ENCODE measurements around the gene SLC39A11. TPM values are rescaled to one million over a fixed set of nuclear protein-coding genes. Genes with fewer than 3 reads are reported as not detected.

SLC39A11 gene
- total RNA-seq, 2 experiments from 2014 or later, result 25.6 to 51.5 TPM

DNA sequence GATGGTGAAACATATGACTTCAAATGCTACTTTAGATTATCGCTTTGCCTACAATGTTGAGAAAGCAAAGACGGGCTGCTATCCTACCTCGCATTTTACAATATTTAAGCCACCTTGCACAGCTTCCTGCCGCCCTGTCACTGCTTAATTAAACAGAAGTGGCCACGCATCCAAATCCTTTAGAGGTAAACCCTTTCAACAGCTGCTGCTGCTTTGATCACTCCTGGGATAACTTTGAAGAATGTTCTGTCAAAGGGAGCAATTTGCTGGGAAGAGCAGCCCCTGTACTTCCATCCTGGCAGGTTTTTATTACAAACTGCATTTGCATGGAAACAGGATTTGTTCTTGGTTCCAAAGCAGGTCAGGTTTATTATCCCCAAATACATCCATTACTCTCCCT lies 48.1 kb upstream of the SLC39A11 start:
- H3K9me3 ChIP-seq (ENCODE audit: low read length), result no peaks in the 10 kb centered on the region
- H3K36me3 ChIP-seq (ENCODE audit: insufficient read depth, low read length), result no peaks in the 10 kb centered on the region
- no peak overlapping the region for H3K27ac ChIP-seq (ENCODE audit: low read depth, low read length, poor library complexity, severe bottlenecking)
- BruUV-seq (replicated peaks), result no TSS peak
- H3K4me3 ChIP-seq (ENCODE audit: low read depth, low read length, poor library complexity, severe bottlenecking), result no peak overlapping the region
- intact Hi-C loops (cut with micrococcal nuclease; ENCODE audit: unreplicated experiment), result no loop called here
- H3K4me1 ChIP-seq (ENCODE audit: insufficient read depth, low read length, poor library complexity, severe bottlenecking), result no peaks in the 10 kb centered on the region
- no peak overlapping the region for H2AFZ ChIP-seq (ENCODE audit: low read length)
- H3K4me2 ChIP-seq (ENCODE audit: low read length), result no peak overlapping the region
- DNase-seq (ENCODE audit: low spot score), result no peak
- H3K79me2 ChIP-seq (ENCODE audit: insufficient read depth, low read depth, low read length), result no peaks in the 10 kb centered on the region
- ChIA-PET POLR2A (no interaction called here), CTCF (ENCODE audit: unreplicated experiment) (no interaction called here)
- TF ChIP-seq EZH2phosphoT487 (IDR thresholded peaks at IDR 0.05; ENCODE audit: borderline replicate concordance, low read depth, low read length), result no peak
- TF ChIP-seq, protein P1, sequence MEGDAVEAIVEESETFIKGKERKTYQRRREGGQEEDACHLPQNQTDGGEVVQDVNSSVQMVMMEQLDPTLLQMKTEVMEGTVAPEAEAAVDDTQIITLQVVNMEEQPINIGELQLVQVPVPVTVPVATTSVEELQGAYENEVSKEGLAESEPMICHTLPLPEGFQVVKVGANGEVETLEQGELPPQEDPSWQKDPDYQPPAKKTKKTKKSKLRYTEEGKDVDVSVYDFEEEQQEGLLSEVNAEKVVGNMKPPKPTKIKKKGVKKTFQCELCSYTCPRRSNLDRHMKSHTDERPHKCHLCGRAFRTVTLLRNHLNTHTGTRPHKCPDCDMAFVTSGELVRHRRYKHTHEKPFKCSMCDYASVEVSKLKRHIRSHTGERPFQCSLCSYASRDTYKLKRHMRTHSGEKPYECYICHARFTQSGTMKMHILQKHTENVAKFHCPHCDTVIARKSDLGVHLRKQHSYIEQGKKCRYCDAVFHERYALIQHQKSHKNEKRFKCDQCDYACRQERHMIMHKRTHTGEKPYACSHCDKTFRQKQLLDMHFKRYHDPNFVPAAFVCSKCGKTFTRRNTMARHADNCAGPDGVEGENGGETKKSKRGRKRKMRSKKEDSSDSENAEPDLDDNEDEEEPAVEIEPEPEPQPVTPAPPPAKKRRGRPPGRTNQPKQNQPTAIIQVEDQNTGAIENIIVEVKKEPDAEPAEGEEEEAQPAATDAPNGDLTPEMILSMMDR (conservative IDR thresholded peaks at IDR 0.05; ENCODE audit: low read length), result no peak
- H4K20me1 ChIP-seq (ENCODE audit: insufficient read depth, low read length), result no peaks in the 10 kb centered on the region
- H3K9me2 ChIP-seq (ENCODE audit: insufficient read depth, low read length), result no peaks in the 10 kb centered on the region

DNA sequence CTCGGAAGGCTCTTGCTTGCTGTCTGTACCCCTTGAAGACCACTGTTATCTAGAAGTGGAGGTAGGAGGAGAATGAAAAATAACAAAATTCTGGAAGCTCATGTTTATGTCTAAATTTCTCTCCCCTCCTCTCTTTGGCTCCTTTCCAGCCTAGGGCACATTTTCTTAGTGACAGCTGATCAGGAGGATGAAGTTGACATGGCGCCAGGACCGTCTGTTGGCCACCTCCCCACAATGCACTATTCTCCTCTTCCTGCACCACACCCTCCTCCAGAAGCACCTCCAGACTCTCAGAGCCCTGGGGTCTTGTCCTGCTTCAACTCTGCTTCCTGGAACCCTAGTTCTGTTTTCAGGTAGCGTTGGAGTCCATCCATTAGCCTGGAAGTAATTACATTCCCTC lies 46.8 kb upstream of the SLC39A11 start:
- intact Hi-C loops (cut with micrococcal nuclease; ENCODE audit: unreplicated experiment), result no loop called here
- CTCF ChIA-PET (ENCODE audit: unreplicated experiment), result no interaction called here
- no peaks in the 10 kb centered on the region for H3K9me2 ChIP-seq (ENCODE audit: insufficient read depth, low read length)
- peaks cover 7% of the 10 kb centered on the region; the same call in 1 of the 2 replicates for H3K9me3 ChIP-seq (ENCODE audit: low read length)
- POLR2A ChIA-PET, result interaction anchor here (1.3 kb wide), 1 partner anchor 25 kb away, joined by 3 read pairs; no protein-coding TSS in a partner anchor
- H2AFZ ChIP-seq (ENCODE audit: low read length), result no peak overlapping the region
- TF ChIP-seq, protein P1 (conservative IDR thresholded peaks at IDR 0.05; ENCODE audit: low read length), result no peak
- TF ChIP-seq EZH2phosphoT487 (IDR thresholded peaks at IDR 0.05; ENCODE audit: borderline replicate concordance, low read depth, low read length), result no peak
- no peak for DNase-seq (ENCODE audit: low spot score)
- no peaks in the 10 kb centered on the region for H4K20me1 ChIP-seq (ENCODE audit: insufficient read depth, low read length)
- no peaks in the 10 kb centered on the region for H3K36me3 ChIP-seq (ENCODE audit: insufficient read depth, low read length)
- no peak overlapping the region for H3K4me3 ChIP-seq (ENCODE audit: low read depth, low read length, poor library complexity, severe bottlenecking)
- no peak overlapping the region for H3K4me2 ChIP-seq (ENCODE audit: low read length)
- no peaks in the 10 kb centered on the region for H3K79me2 ChIP-seq (ENCODE audit: insufficient read depth, low read depth, low read length)
- BruUV-seq (replicated peaks), result no TSS peak
- H3K4me1 ChIP-seq (ENCODE audit: insufficient read depth, low read length, poor library complexity, severe bottlenecking), result no peaks in the 10 kb centered on the region
- H3K27ac ChIP-seq (ENCODE audit: low read depth, low read length, poor library complexity, severe bottlenecking), result no peak overlapping the region

DNA sequence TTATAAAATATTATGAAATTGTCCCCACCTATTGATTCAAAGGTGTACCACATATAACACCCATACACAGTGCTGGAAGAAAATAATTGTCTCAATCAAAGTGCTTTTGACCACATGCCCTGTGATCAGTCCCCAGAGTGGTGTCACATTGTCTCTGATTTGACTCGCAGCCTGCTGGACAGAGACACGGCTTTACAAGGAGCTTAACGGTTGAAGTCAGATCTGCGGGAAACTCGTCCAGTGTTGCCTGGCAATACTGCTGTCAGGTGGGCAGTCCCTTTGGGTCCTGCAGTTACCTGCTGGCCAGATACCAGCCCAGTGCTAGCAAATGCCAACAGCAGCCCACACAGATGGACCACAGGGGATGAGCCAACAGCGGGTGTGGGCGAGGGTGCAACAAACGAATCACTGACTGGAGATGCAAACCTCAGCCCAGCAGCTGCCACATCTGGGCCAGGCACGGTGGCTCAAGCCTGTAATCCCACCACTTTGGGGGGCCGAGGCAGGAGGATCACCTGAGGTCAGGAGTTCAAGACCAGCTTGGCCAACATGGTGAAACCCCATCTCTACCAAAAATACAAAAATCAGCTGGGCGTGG lies 46.2 kb upstream of the SLC39A11 start:
- ChIA-PET POLR2A (interaction anchor here (1.3 kb wide), 1 partner anchor 25 kb away, joined by 3 read pairs; no protein-coding TSS in a partner anchor), CTCF (ENCODE audit: unreplicated experiment) (no interaction called here)
- H3K9me2 ChIP-seq (ENCODE audit: insufficient read depth, low read length), result no peaks in the 10 kb centered on the region
- TF ChIP-seq, protein P1 (conservative IDR thresholded peaks at IDR 0.05; ENCODE audit: low read length), result no peak
- TF ChIP-seq EZH2phosphoT487 (IDR thresholded peaks at IDR 0.05; ENCODE audit: borderline replicate concordance, low read depth, low read length), result no peak
- no peaks in the 10 kb centered on the region for H3K79me2 ChIP-seq (ENCODE audit: insufficient read depth, low read depth, low read length)
- H3K4me1 ChIP-seq (ENCODE audit: insufficient read depth, low read length, poor library complexity, severe bottlenecking), result no peaks in the 10 kb centered on the region
- intact Hi-C loops (cut with micrococcal nuclease; ENCODE audit: unreplicated experiment), result no loop called here
- no peaks in the 10 kb centered on the region for H3K36me3 ChIP-seq (ENCODE audit: insufficient read depth, low read length)
- H3K9me3 ChIP-seq (ENCODE audit: low read length), result peaks cover 7% of the 10 kb centered on the region; the same call in 1 of the 2 replicates
- no TSS peak for BruUV-seq (replicated peaks)
- no peak overlapping the region for H3K4me2 ChIP-seq (ENCODE audit: low read length)
- no peak overlapping the region for H2AFZ ChIP-seq (ENCODE audit: low read length)
- H3K27ac ChIP-seq (ENCODE audit: low read depth, low read length, poor library complexity, severe bottlenecking), result no peak overlapping the region
- H4K20me1 ChIP-seq (ENCODE audit: insufficient read depth, low read length), result no peaks in the 10 kb centered on the region
- no peak for DNase-seq (ENCODE audit: low spot score)
- no peak overlapping the region for H3K4me3 ChIP-seq (ENCODE audit: low read depth, low read length, poor library complexity, severe bottlenecking)

Measured in OCI-LY7 (cell line).